HepG2 (cell line): ENCODE measurements around the gene BTBD8. TPM values are rescaled to one million over a fixed set of nuclear protein-coding genes. Genes with fewer than 3 reads are reported as not detected.

Experiments used
- ATAC-seq: fragments of 200-7000 bp; cut with Tn5 transposase; 3 replicates; pipeline ENCODE4 v1.9.1; 2020; ENCODE audit warnings: mild to moderate bottlenecking, moderate library complexity
- BruUV-seq: library from RNA; stranded (reverse); fragments of 400-500 nt; replicated peaks from 2 replicates; lab custom pipeline; 2021; lab: Mats Ljungman, UMichigan
- CTCF ChIA-PET: fragments of 300-600 bp; formaldehyde crosslinking; extraction: SDS; loops from one replicate; lab custom pipeline; 2021; ENCODE audit warnings: low total read pairs, inconsistent platforms, low intra/inter-chr PET ratio; lab: Yijun Ruan, JAX
- POLR2A ChIA-PET: fragments of 350-600 bp; sonication (Branson Sonifier 250); formaldehyde crosslinking; loops from one replicate; lab custom pipeline; 2020; ENCODE audit warnings: antibody characterized with exemption, inconsistent platforms; lab: Yijun Ruan, JAX
- DNase-seq: peaks from one replicate; pipeline ENCODE4 v3.0.0-alpha.2; 2015; ENCODE audit warnings: low spot score
- FAIRE-seq: peaks from 3 replicates; lab custom pipeline; 2011; peaks lifted over from hg19 to GRCh38; lab: Jason Lieb, UNC
- H2AFZ ChIP-seq: one replicate; pipeline ENCODE4 v1.6.1; 2011; ENCODE audit warnings: low read length, inconsistent platforms
- H3K27ac ChIP-seq: fragments of 300-600 bp; 3 replicates; pipeline ENCODE4 v1.8.0; 2011; ENCODE audit warnings: mixed run types, mild to moderate bottlenecking, mixed read lengths, low read length, inconsistent platforms; ENCODE audit not compliant: insufficient read depth; ENCODE audit errors: extremely low read length
- H3K27me3 ChIP-seq, 2 experiments: fragments of 200-600 bp in 1 of 2; 2 replicates in 1 of 2; 3 replicates in 1 of 2; pipeline versions ENCODE4 v1.6.0 to v1.8.0; 2011; ENCODE audit warnings: low read length in 2 of 2, mild to moderate bottlenecking in 2 of 2, moderate library complexity in 2 of 2, inconsistent platforms in 1 of 2; ENCODE audit not compliant: insufficient read depth in 2 of 2, control insufficient read depth in 1 of 2
- H3K36me3 ChIP-seq, 2 experiments: fragments of 200-600 bp in 1 of 2; replicated peaks in 1 of 2; 2 replicates in 1 of 2; 3 replicates in 1 of 2; pipeline versions ENCODE4 v1.5.1 to v1.8.0; 2011; ENCODE audit warnings: low read length in 2 of 2, inconsistent platforms in 1 of 2; ENCODE audit not compliant: insufficient read depth in 2 of 2, control insufficient read depth in 1 of 2
- H3K4me1 ChIP-seq: 2 replicates; pipeline ENCODE4 v1.5.1; 2012; ENCODE audit warnings: low read length, inconsistent platforms; ENCODE audit not compliant: insufficient read depth
- H3K4me2 ChIP-seq: 2 replicates; pipeline ENCODE4 v1.6.0; 2011; ENCODE audit warnings: low read depth, low read length, inconsistent platforms
- H3K4me3 ChIP-seq, 3 experiments: fragments of 200-600 bp in 1 of 3; sonication (generic), shearing (Covaris generic) in 1 of 3; replicated peaks in 1 of 3; 2 replicates each; pipeline ENCODE4 v1.5.1; 2011 to 2016; ENCODE audit warnings: low read length in 3 of 3, inconsistent platforms in 2 of 3, low read depth in 2 of 3, mild to moderate bottlenecking in 2 of 3, control low read depth in 1 of 3, mixed read lengths in 1 of 3; ENCODE audit not compliant: insufficient read depth in 1 of 3
- H3K79me2 ChIP-seq: one replicate; pipeline ENCODE4 v1.6.1; 2011; ENCODE audit warnings: low read length, inconsistent platforms; ENCODE audit not compliant: insufficient read depth
- H3K9ac ChIP-seq: 2 replicates; pipeline ENCODE4 v1.6.0; 2011; ENCODE audit warnings: mild to moderate bottlenecking, low read depth, low read length, inconsistent platforms; ENCODE audit not compliant: insufficient read depth
- H3K9me3 ChIP-seq: 2 replicates; pipeline ENCODE4 v1.5.1; 2012; ENCODE audit warnings: mild to moderate bottlenecking, low read length
- H4K20me1 ChIP-seq: 2 replicates; pipeline ENCODE4 v1.6.0; 2011; ENCODE audit warnings: inconsistent platforms, mild to moderate bottlenecking, low read length, moderate library complexity; ENCODE audit not compliant: insufficient read depth
- ATF1 ChIP-seq: IDR thresholded peaks from 2 replicates; pipeline ENCODE4 v1.6.1; 2016; ENCODE audit warnings: mild to moderate bottlenecking, control low read depth
- ZNF274 ChIP-seq: sonication (generic); formaldehyde crosslinking; IDR thresholded peaks from 2 replicates; pipeline ENCODE4 v1.5.1; 2020; ENCODE audit warnings: mild to moderate bottlenecking, missing genetic modification reagents
- ZNF326 ChIP-seq: sonication (generic); formaldehyde crosslinking; IDR thresholded peaks from 2 replicates; pipeline ENCODE4 v1.4.0; 2020; ENCODE audit warnings: missing genetic modification reagents, borderline replicate concordance
- ZNF335 ChIP-seq: sonication (generic); formaldehyde crosslinking; IDR thresholded peaks from 2 replicates; pipeline ENCODE4 v1.4.0; 2020; ENCODE audit warnings: missing genetic modification reagents
- ZNF382 ChIP-seq: sonication (generic); formaldehyde crosslinking; IDR thresholded peaks from 2 replicates; pipeline ENCODE4 v1.5.0; 2020; ENCODE audit warnings: missing genetic modification reagents, mild to moderate bottlenecking, borderline replicate concordance
- ZNF619 ChIP-seq: sonication (generic); formaldehyde crosslinking; IDR thresholded peaks from 2 replicates; pipeline ENCODE4 v1.4.0; 2020; ENCODE audit warnings: mild to moderate bottlenecking, missing genetic modification reagents
- WGBS: methylation state at CpG from one replicate; pipeline ENCODE4 v1.1.6; 2017; ENCODE audit warnings: low lambda C conversion rate; 5-methylcytosine and 5-hydroxymethylcytosine counted together
- in situ Hi-C: cut with HindIII; loops from 2 replicates; pipeline ENCODE4 v1.10.0; 2017; ENCODE audit warnings: low pct_unique_long_range_greater_than_20kb; ENCODE audit not compliant: extremely low pct_ligation_motif_present
- intact Hi-C: fragments of 100-400 bp; cut with micrococcal nuclease; formaldehyde crosslinking; loops from one replicate; pipeline ENCODE4 v1.10.0; 2022; ENCODE audit not compliant: unreplicated experiment
- polyA plus RNA-seq, 8 experiments: library from polyadenylated mRNA; depleted of rRNA in 3 of 8; stranded (reverse) in 7 of 8; unstranded in 1 of 8; fragments of >200 nt; fragmentation: Illumina TruSeq in 4 of 8; extraction: Trizol in 4 of 8; gene quantifications; 2 replicates each; pipeline versions ENCODE4 v1.2.1 to v1.2.3, GENCODE V29; 2011 to 2016; ENCODE audit warnings: low read depth in 4 of 8, missing spikeins in 1 of 8, mixed read lengths in 1 of 8; ENCODE audit not compliant: insufficient read depth in 1 of 8
- total RNA-seq, 5 experiments: library from RNA; depleted of rRNA; stranded (reverse); fragments of >200 nt; fragmentation: Illumina TruSeq; extraction: Trizol; gene quantifications; 2 replicates each; pipeline ENCODE4 v1.2.3, GENCODE V29; 2016; ENCODE audit warnings: low read depth in 1 of 5
- TF ChIP-seq, protein P1 (sequence below): sonication (generic); formaldehyde crosslinking; IDR thresholded peaks from 2 replicates; pipeline ENCODE4 v1.5.0; 2020; ENCODE audit warnings: missing genetic modification reagents, mild to moderate bottlenecking, borderline replicate concordance
- TF ChIP-seq, protein P2 (sequence below): sonication (generic); formaldehyde crosslinking; IDR thresholded peaks from 2 replicates; pipeline ENCODE4 v1.4.0; 2020; ENCODE audit warnings: missing genetic modification reagents

The BTBD8 gene
- total and polyA plus RNA-seq, 2 of the 13 experiments (the other 11 are each of a cell fraction or from before 2014, with no cell fraction given): 0.41 to 1.8 TPM

GRCh38 chr1:92075311-92075710, 4.8 kb upstream of the BTBD8 start, which contains the start of gene SETSIP:
SETSIP (minus strand) TSS chr1:92075411; CDS start chr1:92075411, 0 bp downstream.
- in situ Hi-C loops (no loop called here), intact Hi-C loops (no loop called here)
- H4K20me1 ChIP-seq: no peaks in the 10 kb centered on the region
- TF ChIP-seq ZNF619 (CRISPR knock-in tag) (no peak), ZNF335 (CRISPR knock-in tag) (no peak), ATF1 (CRISPR knock-in tag) (no peak), ZNF382 (CRISPR knock-in tag) (no peak), ZNF326 (CRISPR knock-in tag) (no peak), ZNF274 (no peak)
- TF ChIP-seq, protein P1, sequence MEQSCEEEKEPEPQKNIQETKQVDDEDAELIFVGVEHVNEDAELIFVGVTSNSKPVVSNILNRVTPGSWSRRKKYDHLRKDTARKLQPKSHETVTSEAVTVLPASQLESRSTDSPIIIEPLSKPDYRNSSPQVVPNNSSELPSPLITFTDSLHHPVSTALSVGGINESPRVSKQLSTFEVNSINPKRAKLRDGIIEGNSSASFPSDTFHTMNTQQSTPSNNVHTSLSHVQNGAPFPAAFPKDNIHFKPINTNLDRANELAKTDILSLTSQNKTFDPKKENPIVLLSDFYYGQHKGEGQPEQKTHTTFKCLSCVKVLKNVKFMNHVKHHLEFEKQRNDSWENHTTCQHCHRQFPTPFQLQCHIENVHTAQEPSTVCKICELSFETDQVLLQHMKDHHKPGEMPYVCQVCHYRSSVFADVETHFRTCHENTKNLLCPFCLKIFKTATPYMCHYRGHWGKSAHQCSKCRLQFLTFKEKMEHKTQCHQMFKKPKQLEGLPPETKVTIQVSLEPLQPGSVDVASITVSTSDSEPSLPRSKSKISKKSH (CRISPR knock-in tag): no peak
- TF ChIP-seq, protein P2, sequence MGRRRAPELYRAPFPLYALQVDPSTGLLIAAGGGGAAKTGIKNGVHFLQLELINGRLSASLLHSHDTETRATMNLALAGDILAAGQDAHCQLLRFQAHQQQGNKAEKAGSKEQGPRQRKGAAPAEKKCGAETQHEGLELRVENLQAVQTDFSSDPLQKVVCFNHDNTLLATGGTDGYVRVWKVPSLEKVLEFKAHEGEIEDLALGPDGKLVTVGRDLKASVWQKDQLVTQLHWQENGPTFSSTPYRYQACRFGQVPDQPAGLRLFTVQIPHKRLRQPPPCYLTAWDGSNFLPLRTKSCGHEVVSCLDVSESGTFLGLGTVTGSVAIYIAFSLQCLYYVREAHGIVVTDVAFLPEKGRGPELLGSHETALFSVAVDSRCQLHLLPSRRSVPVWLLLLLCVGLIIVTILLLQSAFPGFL (CRISPR knock-in tag): no peak
- H2AFZ ChIP-seq: no peak within 1 kb of the TSS
- BruUV-seq: no TSS peak
- no peak within 1 kb of the TSS for H3K4me2 ChIP-seq
- no peaks in the 10 kb centered on the region for H3K36me3 ChIP-seq
- no peak within 1 kb of the TSS for H3K4me3 ChIP-seq
- ChIA-PET CTCF (no interaction called here), POLR2A (no interaction called here)
- no peaks in the 10 kb centered on the region for H3K79me2 ChIP-seq
- H3K4me1 ChIP-seq: peaks cover 12% of the 10 kb centered on the region; the same call in 1 of the 2 replicates
- no peak for FAIRE-seq
- WGBS: 31% methylated on average over 3 of the region's 3 CpGs
- no peak for DNase-seq
- H3K27ac ChIP-seq: no peak within 1 kb of the TSS
- ATAC-seq: no peak
- no peaks in the 10 kb centered on the region for H3K9me3 ChIP-seq
- H3K9ac ChIP-seq: no peak within 1 kb of the TSS
- H3K27me3 ChIP-seq: no peaks in the 10 kb centered on the region; a peak in 1 of 5 replicates
